Hematopoietic multipotent progenitor cell (in vitro differentiated cells): Measurements from ENCODE around the gene GLYATL1. TPM values are rescaled to one million over a fixed set of nuclear protein-coding genes. Genes with fewer than 3 reads are reported as not detected.

Experiments used
- DNase-seq, 3 donors: peaks; one replicate each; pipeline ENCODE4 v3.0.0-alpha.2; 2011 to 2015; ENCODE audit warnings: low read depth in 2 of 3, low spot score in 2 of 3
- total RNA-seq: library from RNA; depleted of rRNA; stranded (reverse); fragments of >200 nt; gene quantifications from one replicate; pipeline ENCODE4 v1.2.3, GENCODE V29; 2012

GLYATL1 gene
- total RNA-seq, 1 donor, result 0.81 TPM

DNA sequence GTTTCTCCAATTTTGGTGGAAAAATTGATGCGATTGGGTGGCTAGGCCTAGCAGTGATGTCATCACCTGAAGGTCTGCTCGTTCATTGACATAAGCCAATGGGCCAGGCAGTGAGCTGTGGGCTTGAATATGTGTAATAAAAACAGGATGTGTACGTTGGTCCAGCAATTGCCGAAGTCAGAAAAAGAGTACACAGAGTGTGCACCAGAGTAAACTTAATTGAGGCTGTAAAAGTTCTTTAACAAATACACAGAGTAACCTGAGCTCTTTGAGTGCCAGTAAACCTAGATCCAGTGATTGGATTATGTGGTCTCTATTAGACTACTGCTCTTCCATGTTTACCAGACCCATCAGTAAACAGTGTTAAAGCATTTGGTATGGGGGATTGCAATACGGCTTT lies 13.0 kb upstream of the GLYATL1 start:
- no peak for DNase-seq

DNA sequence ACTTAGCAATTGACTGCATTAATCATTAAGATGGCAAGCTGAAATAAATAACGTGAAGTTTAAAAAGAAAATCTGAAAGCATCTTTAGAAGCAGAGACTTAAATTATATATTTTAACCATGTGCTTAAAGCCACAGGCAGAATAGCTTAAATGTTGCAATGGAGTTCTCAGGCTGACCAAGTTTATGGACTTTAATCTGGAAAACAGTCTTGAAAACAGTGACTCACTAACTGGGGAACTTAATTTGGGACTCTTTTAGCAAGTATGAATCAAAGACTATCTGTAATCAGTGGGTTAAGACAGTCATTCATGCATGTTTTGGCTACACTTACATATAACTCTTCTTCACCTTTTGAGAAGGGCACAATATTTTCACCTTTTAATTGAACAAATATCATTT lies 12.6 kb upstream of the GLYATL1 start:
- DNase-seq, result no peak

DNA sequence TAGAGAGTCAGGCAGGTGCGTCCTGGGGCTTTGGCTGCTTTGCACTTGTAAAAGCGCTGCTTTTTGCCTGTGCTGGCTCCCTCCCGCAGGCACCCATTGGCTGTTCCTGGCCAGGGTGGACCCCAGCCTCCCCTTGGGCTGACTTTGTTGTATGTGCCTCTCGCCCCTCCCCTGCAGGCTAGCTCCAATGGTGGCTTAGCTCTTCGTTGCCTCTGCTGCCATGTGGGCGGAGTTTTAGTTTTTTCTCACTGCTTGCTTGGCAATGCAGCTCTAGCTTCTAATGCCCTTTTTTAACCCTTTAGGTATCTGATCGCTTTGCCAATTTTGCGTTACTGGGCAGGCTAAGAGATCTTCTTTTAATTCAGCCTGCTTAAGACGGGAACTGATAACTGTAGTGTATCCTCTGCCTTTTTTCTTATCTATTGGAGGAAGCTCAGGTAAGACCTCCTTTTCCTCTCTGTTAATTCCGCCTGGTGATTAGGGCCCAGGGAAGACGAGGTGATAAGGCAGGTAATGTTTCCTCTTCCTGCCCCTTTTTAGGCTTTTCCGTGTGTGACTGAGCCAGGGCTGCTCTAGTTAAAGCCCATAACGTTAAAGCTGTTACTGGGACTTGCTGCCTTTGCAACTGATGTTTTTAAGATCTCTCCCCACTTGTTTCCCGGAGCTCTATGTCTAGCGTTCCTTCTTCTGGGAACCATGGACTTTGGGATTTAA lies 11.7 kb upstream of the GLYATL1 start:
- peak in 2 of 3 donors; percentile 81 to 91 for DNase-seq

DNA sequence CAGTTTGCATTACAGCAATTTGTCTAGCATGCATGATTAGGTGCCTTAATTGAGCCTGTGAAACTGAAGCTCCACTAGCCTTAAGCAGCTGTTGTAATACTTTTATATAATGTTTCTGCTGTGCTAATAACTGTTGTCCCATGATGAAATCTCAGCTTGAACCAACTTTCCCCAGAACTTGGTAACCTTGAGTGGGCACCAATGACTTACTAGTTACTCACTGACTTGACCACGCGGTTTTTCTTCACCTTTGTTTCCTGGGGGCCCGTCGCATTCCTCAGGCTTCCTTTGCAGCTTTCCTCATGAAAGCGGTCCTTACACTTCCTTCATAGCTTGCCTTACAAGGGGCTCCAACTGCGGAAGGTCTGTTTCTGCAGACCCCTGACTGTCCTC lies 11.2 kb upstream of the GLYATL1 start:
- no peak for DNase-seq

DNA sequence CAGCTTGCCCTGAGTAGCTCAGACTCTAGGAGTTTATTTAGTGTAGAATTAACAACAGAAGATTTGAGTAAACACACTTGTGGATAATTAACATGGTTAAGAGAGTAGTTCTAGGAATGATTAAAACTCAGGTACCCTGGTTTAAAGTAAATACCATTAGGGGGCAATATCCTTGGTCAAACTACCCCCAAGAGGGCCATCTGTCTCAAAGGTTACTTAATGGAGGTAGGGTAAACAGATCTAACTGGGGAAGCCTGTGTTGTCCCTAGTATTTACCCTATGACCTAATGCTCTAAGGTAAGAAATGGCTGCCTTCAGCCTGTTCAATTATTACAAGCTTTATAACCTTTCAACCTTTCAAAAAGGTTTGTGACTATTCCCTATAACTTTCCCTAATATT lies 10.6 kb upstream of the GLYATL1 start:
- DNase-seq, result no peak

DNA sequence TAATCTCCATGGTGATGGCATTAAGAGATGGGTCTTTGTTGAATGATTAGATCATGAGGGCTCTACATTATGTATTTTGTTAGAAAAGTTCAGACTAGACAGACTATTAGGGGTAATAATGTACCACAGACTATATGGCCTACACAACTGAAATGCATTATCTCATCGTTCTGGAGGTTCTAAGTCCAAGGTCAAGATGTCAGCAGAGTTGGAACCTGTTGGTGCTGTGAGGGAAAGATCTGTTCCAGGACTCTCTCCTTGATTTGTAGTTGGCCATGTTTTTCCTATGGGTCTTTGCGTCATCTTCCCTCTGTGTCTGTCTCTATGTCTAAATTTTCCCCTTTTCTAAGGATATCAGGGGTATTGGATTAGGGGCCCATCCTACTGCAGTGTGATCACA lies 8.4 kb upstream of the GLYATL1 start:
- no peak for DNase-seq

DNA sequence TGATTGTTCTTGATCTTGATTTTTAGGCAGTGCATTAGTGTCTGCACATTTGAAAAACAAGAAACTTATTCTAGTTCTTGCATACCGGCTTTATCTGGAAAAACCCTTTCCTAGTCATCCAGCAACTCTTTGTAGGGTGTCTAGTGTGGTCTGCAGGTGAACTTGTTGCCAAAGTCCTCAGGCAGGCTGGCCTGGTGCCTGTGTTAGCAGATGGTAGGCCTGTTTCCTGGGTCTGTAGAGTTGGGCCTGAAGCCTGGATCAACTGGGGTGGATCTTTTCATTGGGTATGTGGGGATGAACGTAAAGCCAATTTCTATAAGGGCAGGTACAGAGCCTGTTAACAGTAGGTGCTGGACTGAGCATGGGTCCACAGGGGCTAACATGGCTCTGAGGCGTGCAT lies 5.6 kb upstream of the GLYATL1 start:
- no peak for DNase-seq

DNA sequence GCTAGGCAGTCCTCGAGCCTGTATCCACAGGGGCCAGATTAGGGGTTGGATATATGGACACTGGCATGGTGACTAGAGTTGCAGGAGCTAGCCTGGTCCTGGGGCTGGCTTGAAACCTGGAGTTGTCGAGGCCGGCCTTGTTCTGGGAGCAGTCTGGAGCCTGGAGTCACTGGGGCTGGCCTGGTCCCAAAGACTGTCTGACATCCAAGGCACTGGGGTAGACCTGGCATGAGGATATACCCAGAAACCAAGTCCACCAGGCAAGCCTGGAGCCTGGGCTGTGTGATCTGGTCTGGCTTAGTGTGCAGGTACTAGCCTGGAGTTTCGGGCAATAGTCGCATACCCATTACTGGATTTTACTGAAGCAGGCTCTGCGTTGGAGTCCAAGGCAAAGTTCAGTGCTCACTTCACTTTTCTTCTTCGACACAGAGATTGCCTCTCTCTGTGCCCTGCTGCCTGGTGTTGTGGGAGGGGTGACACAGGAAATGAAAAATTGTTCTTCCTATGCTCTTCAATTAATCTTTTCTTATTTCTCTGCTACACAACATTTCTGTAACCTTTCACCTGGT lies 4.3 kb upstream of the GLYATL1 start:
- DNase-seq, result no peak

DNA sequence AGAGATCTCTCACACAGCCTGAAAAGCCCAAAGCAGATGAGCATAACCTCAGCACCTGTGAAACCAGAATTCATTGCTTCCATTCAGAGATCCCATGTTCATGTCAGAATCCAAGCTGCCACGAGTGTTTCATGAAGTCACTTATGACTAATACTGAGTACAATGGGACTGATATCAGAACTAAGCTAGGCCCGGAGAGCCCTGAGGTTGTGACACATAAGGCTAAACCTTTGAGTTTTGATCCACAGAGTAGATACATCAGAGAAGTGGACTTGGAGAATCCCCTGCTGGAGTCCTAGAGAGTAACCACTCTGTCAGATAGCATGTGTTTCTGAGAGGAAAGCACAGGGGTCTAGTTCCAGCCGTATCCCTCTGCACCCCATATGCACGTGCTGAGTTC lies 890 bp upstream of the GLYATL1 start:
- DNase-seq, result no peak

DNA sequence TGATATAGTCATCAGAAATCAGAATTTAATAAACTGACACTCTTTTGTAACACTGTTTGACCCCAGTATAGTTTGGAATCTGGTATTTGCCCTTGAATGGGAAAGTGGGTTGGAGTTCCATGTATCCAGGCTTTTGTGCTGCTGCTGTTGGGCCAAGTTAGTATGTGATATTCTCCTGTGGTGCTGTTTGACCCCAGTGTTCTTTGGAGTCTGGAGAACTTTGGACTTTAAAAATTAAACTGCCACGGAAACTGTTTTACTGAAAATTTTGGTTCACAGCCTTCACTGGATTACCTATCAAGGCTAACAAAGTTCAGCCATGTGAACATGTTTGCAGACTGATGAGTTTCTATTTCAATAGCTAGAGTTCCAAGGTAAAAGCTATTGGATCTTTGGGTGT lies 740 bp downstream of the GLYATL1 start:
- DNase-seq, result no peak

DNA sequence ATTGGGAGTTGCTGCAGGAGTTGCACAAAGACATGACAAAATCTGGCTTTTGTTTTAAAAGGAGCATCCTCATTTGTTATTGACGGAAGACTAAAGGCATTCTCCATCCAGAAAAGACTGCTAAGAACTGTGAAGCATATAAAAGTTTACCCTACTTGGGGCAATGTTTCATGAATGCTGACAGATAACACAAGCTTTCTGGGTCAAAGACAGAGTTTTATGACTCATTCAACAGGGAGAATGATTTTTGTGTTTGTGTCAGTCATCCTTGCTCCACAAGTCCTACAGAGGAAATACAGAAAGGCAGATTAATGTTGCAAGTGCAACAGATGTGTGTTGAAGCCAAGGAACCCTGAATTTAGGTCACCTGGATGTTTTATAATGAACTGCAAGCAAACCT lies 2.5 kb downstream of the GLYATL1 start:
- no peak for DNase-seq

DNA sequence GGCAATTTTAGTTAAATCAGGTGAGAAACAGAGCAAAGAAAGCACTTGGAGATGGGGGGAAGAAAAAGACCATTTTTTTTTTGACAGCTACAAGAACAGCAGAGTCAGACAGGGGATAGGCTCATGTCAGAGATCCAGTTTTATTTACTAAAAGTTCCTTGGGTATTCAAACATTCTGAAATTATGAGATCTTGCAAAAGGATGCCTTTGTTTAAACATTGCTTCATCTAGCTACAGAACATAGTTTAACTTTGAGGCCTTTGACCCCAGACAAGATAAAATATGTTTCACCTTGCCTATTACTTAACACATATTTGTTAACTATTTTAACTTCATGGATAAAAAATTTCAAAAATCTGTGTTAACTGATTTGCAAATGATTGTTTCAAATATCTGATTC lies 6.4 kb downstream of the GLYATL1 start:
- DNase-seq, result no peak

DNA sequence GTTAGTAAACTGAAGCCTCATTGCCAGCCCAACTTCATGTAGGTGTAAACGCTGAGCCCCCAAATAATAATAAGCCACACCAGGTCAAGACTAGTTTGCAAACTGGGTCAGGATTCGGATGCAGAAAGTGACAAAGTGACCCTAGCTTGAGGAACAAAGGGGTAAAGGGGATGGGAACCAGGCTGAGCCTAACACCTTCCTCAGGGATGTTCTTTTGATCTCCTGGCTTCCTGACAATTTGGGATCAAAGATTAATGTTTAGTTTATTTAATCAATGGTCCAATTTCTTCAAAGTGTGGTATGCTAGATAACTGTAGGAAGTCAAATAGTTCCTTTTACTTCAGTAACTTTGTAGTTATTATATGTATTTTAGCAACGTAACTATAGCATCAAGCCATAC lies 9.9 kb downstream of the GLYATL1 start:
- DNase-seq, result no peak

DNA sequence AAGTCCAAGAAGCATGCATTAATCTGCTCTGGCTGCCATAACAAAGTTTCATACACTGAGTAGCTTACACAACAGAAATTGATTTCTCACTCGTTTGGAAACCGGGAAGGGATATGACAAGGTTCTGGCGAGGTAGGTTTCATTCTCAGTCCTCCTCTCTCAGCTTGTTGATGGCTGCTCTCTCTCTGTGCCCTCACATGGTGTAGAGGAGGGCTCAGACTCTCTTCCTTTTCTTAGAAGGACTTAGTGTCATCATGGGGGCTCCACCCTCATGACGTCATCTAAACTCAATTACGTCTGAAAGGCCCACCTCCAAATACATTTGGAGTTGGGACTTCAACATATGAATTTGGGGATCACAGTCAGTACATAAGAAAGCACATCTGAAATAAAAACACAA lies 18.6 kb downstream of the GLYATL1 start:
- no peak for DNase-seq

DNA sequence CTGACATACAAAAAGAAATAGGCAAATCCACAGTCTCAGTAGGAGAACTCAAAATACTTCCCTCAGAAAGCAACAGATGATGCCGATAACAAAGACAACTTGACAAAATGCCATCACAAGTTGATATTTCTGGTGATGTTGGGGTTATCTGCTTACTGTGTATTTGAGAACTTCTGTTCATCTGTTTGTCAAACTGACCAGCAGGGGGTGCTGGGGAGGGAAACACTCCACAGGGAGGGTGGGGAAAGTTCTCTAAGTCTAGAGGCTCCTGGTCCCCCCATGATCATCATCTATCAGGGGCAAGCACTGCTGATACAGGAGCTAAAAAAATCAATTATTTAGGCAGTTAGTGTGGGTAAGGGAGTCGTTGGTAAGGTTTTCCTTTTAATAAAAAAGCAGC lies 19.2 kb downstream of the GLYATL1 start:
- peak in 2 of 3 donors; percentile 68 to 86 for DNase-seq

DNA sequence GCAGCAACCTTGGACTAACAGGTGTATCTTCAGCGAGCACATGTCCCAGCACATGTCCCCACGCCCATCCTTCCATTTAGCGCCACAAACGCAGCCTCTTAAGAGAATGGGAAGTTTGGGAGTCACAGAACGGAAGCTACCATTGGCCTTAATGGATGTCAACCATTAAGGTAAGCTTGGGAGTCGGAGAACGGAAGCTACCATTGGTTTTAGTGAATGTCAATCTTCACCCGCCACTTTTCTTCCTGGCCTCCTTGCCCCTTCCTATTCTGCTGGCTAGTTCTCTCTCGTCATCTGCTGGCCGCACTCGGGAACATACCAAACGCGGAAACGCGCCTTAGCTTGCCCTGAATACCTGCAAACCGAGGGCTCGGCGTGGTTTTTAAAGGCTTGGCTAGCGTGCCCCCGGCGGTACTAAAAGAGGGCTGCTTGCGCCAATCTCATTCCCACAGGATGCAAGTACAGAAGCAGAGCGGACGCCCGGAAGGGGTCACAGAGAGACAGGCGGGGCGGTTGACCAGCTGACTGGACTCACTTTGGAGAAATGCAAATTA lies 24.3 kb downstream of the GLYATL1 start:
- no peak for DNase-seq

DNA sequence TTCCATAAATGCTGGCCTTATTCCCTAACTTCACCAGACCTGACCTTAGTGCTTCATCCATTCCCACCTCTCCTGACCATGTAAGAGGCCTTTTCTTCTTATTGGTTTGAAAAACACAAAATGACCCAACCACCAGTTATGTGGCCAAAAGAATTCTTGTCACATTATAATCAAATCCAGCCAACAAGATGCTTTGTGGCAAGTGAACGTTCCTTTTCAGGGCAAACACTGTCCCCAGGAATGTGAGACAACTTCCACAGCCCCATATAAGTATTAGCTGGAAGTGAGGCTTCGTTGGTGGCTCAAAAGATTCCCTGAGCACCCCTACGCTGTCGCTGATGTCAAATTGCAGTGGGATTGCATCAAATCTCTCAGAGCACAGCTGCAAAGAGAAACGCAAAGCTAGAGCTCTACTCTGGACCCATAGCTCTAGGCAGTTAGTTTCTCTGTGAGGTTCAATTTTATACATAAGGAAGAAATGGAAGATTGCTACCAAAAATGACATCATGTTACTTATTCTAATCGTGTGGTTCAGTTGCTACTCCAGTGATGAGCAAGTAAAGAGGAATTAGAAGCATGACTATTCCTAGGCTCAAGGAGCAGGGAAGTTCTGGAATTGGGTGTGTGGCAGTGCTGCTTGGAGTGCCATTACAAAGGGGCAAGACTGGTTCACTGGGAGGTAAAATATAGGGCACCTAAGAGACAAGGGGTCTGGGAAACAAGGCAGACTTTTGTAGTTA lies 26.1 kb downstream of the GLYATL1 start:
- DNase-seq, result no peak

DNA sequence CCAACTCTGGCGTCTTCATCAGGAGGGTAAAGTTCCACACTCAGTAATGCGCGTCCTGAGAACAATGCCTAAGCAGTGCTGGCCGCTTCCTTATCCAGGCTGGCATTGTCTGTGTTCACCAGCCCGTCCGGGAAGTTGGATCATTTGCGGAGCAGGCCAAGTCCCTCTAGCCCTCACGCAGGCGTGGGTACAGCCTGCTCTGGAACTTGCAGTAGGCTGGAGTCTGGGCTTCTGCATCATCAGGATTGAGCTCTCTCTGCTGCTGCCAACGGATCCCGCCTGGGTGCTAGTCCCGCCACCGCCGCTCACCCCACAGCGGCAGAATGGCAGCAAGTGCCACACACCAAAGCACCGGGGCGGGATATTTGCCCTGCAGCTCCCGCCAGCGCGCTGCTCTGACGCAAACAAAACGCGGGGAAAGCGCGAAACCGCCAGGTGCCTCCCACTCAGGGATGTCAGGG lies 29.0 kb downstream of the GLYATL1 start:
- DNase-seq, result no peak

DNA sequence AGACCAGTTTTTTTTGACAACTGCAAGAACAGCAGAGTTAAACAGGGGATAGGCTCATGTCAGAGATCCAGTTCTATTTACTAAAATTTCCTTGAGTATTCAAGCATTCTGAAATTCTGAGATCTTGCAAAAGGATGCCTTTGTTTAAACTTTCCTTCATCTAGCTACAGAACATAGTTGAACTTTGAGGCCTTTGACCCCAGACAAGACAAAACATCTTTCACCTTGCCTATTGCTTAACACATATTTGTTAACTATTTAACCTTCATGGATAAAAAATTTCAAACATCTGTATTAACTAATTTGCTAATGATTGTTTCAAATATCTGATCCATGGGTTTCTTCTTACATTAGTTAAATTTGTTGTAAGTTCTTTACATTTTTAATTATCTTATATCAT lies 38.2 kb downstream of the GLYATL1 start:
- DNase-seq, result no peak

DNA sequence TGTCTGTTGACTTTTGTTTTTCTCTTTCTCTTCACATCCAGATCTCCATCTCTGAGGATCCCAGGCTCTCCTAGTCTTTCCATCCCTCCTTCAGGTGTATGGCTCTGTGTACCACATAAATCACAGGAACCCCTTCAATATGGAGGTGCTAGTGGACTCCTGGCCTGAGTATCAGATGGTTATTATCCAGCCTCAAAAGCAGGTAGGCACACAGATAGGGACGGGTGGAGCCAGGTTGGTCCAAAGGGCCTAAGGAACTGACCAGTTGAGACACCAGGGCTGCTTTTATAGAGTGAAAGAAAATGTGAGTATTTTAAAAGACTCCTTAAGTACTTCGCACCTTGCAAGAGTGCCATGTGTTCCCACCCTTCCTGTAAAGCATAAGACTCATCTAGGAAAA lies 39.9 kb downstream of the GLYATL1 start:
- DNase-seq, result no peak

DNA sequence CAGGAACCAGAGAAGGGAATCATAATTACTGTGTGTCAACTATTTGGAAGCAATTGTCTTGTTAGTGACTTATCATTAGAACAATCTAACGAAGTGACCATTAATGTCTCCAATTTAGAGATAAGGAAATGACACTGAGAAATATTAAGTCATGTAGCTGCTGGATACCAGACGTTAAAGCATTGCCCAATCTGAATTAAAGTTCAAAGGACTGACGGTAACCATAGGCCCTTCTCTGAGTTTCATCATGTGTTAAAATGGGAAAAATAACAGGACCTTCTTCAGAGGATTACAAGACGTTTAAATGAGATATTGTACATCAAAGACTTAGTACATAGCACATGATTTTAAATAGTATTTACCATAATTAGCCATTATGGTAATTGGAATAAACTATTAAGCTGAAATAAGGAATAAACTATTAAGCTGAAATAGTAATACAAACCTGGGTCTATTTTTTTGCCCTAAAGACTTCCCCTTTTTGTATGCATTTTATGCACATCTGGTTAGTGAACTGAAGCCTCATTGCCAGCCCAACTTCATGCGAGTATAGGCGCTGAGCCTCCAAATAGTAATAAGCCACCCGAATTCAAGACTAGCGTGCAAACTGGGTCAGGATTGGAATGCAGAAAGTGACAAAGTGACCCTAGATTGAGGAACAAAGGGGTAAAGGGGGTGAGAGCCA lies 41.0 kb downstream of the GLYATL1 start:
- DNase-seq, result peak in 1 of 3 donors; percentile 13
